Astrocyte of the cerebellum (primary cell): ENCODE data around the gene DEDD.
A peak's percentile ranks its signal among the peaks of the same experiment; 100 is the strongest.

Experiments
- DNase-seq: peaks from one replicate; pipeline ENCODE4 v3.0.0-alpha.2; 2011; ENCODE audit warnings: low read depth
- H3K4me3 ChIP-seq: 2 replicates; pipeline ENCODE4 v1.5.1; 2011; ENCODE audit warnings: mild to moderate bottlenecking, low read depth, low read length, moderate library complexity
- CTCF ChIP-seq: IDR thresholded peaks from 2 replicates; pipeline ENCODE4 v1.5.1; 2012; ENCODE audit warnings: low read length, low read depth, moderate library complexity, mild to moderate bottlenecking; ENCODE audit errors: missing control alignments
- in situ Hi-C: cut with HindIII; loops from 2 replicates; pipeline ENCODE4 v1.10.0; 2017; ENCODE audit warnings: low sequenced_read_pairs

The DEDD gene

GRCh38 chr1:161176468-161177111 lies 44.1 kb upstream of the DEDD start:
- DNase-seq, result no peak
- peak overlapping the region; percentile 96 for H3K4me3 ChIP-seq
- TF ChIP-seq CTCF, result no peak
- in situ Hi-C loops, result no loop called here

- no peak for TF ChIP-seq CTCF
- peak overlapping the region; percentile 96 for H3K4me3 ChIP-seq
- in situ Hi-C loops, result no loop called here
- DNase-seq, result no peak
These were observed 43.4 kb upstream of the DEDD start for GRCh38 chr1:161175771-161176453.

GRCh38 chr1:161174911-161175310 lies 42.4 kb upstream of the DEDD start:
- in situ Hi-C loops, result no loop called here
- TF ChIP-seq CTCF, result no peak
- no peak for DNase-seq
- H3K4me3 ChIP-seq, result no peak overlapping the region

GRCh38 chr1:161173711-161174110 lies 41.2 kb upstream of the DEDD start:
- no peak for TF ChIP-seq CTCF
- no peak for DNase-seq
- H3K4me3 ChIP-seq, result no peak overlapping the region
- in situ Hi-C loops, result no loop called here

GRCh38 chr1:161172776-161173376 lies 40.4 kb upstream of the DEDD start:
- in situ Hi-C loops, result no loop called here
- no peak for TF ChIP-seq CTCF
- peak; percentile 79 for DNase-seq
- no peak overlapping the region for H3K4me3 ChIP-seq

- TF ChIP-seq CTCF, result no peak
- DNase-seq, result no peak
- in situ Hi-C loops, result no loop called here
- H3K4me3 ChIP-seq, result no peak overlapping the region
These were observed 39.9 kb upstream of the DEDD start for GRCh38 chr1:161172349-161172748.
